Right atrium auricular region (tissue), 2 donors: ENCODE measurements around the gene PDCL3. TPM values are rescaled to one million over a fixed set of nuclear protein-coding genes. Genes with fewer than 3 reads are reported as not detected.

Experiments
- DNase-seq: peaks from one replicate; pipeline ENCODE4 v3.0.0-alpha.2; 2019; ENCODE audit warnings: low spot score
- H3K27ac ChIP-seq, 2 donors: fragments of 200-600 bp; sonication (generic); 1 replicate in 1 of 2; 2 replicates in 1 of 2; pipeline ENCODE4 v1.5.1; 2016 to 2019
- H3K27me3 ChIP-seq, 2 donors: fragments of 200-600 bp; sonication (generic); one replicate each; pipeline versions ENCODE4 v1.5.1 to v1.6.0; 2017 to 2019
- H3K36me3 ChIP-seq: fragments of 200-600 bp; sonication (generic); one replicate; pipeline ENCODE4 v1.5.1; 2016
- H3K4me1 ChIP-seq, 2 donors: fragments of 200-600 bp; sonication (generic); one replicate each; pipeline versions ENCODE4 v1.5.1 to v1.6.0; 2017 to 2019
- H3K4me3 ChIP-seq, 2 donors: fragments of 200-600 bp; sonication (generic); 1 replicate in 1 of 2; 2 replicates in 1 of 2; pipeline ENCODE4 v1.5.1; 2017 to 2019; ENCODE audit warnings: mild to moderate bottlenecking in 1 of 2, moderate library complexity in 1 of 2
- H3K9me3 ChIP-seq, 2 donors: fragments of 200-600 bp; sonication (generic); one replicate each; pipeline ENCODE4 v1.5.1; 2019
- total RNA-seq, 2 donors: library from RNA; depleted of rRNA; stranded (reverse); fragments of >200 nt; gene quantifications; one replicate each; pipeline ENCODE4 v1.1.0, GENCODE V29; 2016
- TF ChIP-seq, protein P1 (sequence below), 2 donors: fragments of 200-600 bp; sonication (generic); IDR thresholded peaks; one replicate each; pipeline ENCODE4 v1.5.1; 2019; ENCODE audit warnings: antibody characterized with exemption in 2 of 2

The PDCL3 gene
- total RNA-seq, 2 donors from 2014 or later = 13.6 to 18.8 TPM

GRCh38 chr2:100606726-100607343 is 44.0 kb downstream of the PDCL3 start:
- no peak for DNase-seq
- Histone ChIP-seq H3K4me3 (no peak overlapping the region), H3K36me3 (no peaks in the 10 kb centered on the region), H3K4me1 (peaks cover 0 to 12% of the 10 kb centered on the region in 2 donors), H3K27ac (no peak overlapping the region), H3K9me3 (no peaks in the 10 kb centered on the region), H3K27me3 (no peaks in the 10 kb centered on the region)
- TF ChIP-seq, protein P1, sequence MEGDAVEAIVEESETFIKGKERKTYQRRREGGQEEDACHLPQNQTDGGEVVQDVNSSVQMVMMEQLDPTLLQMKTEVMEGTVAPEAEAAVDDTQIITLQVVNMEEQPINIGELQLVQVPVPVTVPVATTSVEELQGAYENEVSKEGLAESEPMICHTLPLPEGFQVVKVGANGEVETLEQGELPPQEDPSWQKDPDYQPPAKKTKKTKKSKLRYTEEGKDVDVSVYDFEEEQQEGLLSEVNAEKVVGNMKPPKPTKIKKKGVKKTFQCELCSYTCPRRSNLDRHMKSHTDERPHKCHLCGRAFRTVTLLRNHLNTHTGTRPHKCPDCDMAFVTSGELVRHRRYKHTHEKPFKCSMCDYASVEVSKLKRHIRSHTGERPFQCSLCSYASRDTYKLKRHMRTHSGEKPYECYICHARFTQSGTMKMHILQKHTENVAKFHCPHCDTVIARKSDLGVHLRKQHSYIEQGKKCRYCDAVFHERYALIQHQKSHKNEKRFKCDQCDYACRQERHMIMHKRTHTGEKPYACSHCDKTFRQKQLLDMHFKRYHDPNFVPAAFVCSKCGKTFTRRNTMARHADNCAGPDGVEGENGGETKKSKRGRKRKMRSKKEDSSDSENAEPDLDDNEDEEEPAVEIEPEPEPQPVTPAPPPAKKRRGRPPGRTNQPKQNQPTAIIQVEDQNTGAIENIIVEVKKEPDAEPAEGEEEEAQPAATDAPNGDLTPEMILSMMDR (IDR thresholded peaks at IDR 0.05) = peak; percentile 74 to 91

GRCh38 chr2:100610381-100610831 is 47.6 kb downstream of the PDCL3 start:
- peak; percentile 81 for DNase-seq
- TF ChIP-seq, protein P1 (IDR thresholded peaks at IDR 0.05) = peak; percentile 29 to 75
- H3K27me3 ChIP-seq = no peaks in the 10 kb centered on the region
- no peaks in the 10 kb centered on the region for H3K36me3 ChIP-seq
- no peak overlapping the region for H3K27ac ChIP-seq
- no peaks in the 10 kb centered on the region for H3K9me3 ChIP-seq
- H3K4me3 ChIP-seq = no peak overlapping the region
- no peaks in the 10 kb centered on the region for H3K4me1 ChIP-seq

DNA sequence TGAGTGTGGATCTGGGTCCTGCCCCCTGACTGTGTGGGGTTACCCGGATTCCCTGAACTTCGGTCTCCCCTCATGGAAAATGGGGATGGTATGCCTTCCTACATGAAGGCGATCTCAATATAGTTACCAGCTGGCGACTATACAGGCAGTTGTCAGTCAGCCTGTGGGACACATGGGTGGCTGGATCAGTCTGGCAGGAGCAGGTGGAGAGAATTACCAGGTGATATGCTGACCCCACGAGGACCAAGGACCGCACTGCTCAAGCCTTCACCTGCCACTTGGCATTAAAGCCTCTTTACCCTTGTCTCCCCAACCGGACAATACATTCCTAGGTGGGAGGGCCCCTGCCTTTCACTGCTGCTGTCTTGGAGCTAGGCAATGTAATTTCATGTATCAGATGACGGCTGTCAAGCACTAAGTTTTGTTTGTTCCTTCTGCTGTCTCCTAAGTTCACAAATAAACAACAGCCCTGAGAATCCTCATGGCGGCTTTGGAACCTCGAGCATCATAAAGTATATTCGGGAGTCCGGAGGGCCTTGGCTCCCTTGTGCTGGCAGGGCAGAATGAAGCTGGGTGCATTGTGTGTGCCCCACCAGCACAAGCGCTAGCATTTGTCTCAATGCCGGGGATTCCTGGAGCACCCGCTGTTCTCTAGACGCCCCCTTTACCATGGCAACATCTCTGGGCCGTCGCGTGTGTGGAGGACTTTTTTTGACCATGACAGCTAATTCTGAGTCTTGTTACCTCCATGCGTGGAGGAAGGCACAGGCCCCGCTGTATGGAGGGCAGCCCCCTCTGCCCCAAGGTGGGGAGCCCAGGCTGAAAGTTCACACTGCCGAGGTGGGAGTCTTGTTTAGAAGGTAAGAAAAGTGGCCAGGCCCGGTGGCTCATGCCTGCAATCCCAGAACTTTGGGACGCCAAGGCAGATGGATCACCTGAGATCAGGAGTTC is 48.6 kb downstream of the PDCL3 start:
- no peaks in the 10 kb centered on the region for H3K36me3 ChIP-seq
- no peaks in the 10 kb centered on the region for H3K27me3 ChIP-seq
- no peak overlapping the region for H3K27ac ChIP-seq
- no peak overlapping the region for H3K4me3 ChIP-seq
- H3K4me1 ChIP-seq = no peaks in the 10 kb centered on the region
- no peak for DNase-seq
- no peaks in the 10 kb centered on the region for H3K9me3 ChIP-seq
- TF ChIP-seq, protein P1 (IDR thresholded peaks at IDR 0.05) = no peak

GRCh38 chr2:100612388-100613000 is 49.7 kb downstream of the PDCL3 start:
- no peak for DNase-seq
- H3K9me3 ChIP-seq = no peaks in the 10 kb centered on the region
- H3K27ac ChIP-seq = no peak overlapping the region
- no peaks in the 10 kb centered on the region for H3K27me3 ChIP-seq
- H3K4me3 ChIP-seq = no peak overlapping the region
- H3K4me1 ChIP-seq = no peaks in the 10 kb centered on the region
- TF ChIP-seq, protein P1 (IDR thresholded peaks at IDR 0.05) = no peak
- no peaks in the 10 kb centered on the region for H3K36me3 ChIP-seq

- Histone ChIP-seq H3K36me3 (no peaks in the 10 kb centered on the region), H3K27ac (no peak overlapping the region), H3K4me3 (no peak overlapping the region), H3K27me3 (no peaks in the 10 kb centered on the region), H3K4me1 (no peaks in the 10 kb centered on the region), H3K9me3 (no peaks in the 10 kb centered on the region)
- TF ChIP-seq, protein P1 (IDR thresholded peaks at IDR 0.05) = no peak
- DNase-seq = no peak
Measured at GRCh38 chr2:100613719-100614118, 50.9 kb downstream of the PDCL3 start.
